MG63 (cell line): ENCODE data around the gene LPAR1. TPM values are rescaled to one million over a fixed set of nuclear protein-coding genes. Genes with fewer than 3 reads are reported as not detected.

ENCODE experiments used
- DNase-seq: peaks from one replicate; pipeline ENCODE4 v3.0.0-alpha.2; 2020
- H3K27me3 ChIP-seq: fragments of 250-450 bp; sonication (Bioruptor Pico); 2 replicates; pipeline ENCODE4 v1.5.1; 2020; ENCODE audit warnings: mild to moderate bottlenecking, moderate library complexity
- H3K36me3 ChIP-seq: fragments of 250-450 bp; sonication (Bioruptor Pico); 2 replicates; pipeline ENCODE4 v1.5.1; 2020; ENCODE audit warnings: mild to moderate bottlenecking, moderate library complexity
- H3K4me3 ChIP-seq: fragments of 250-450 bp; sonication (Bioruptor Pico); 2 replicates; pipeline ENCODE4 v1.5.1; 2020; ENCODE audit warnings: mild to moderate bottlenecking, moderate library complexity
- H3K9me3 ChIP-seq: fragments of 250-450 bp; sonication (Bioruptor Pico); 2 replicates; pipeline ENCODE4 v1.5.1; 2020; ENCODE audit warnings: mild to moderate bottlenecking, moderate library complexity
- total RNA-seq: library from RNA; depleted of rRNA; stranded (reverse); fragments of >200 nt; shearing (Covaris generic); gene quantifications from 2 replicates; pipeline ENCODE4 v1.2.3, GENCODE V29; 2014; ENCODE audit warnings: low replicate concordance

Gene LPAR1
- total RNA-seq, 1 experiment from 2014 or later: 168 TPM

DNA sequence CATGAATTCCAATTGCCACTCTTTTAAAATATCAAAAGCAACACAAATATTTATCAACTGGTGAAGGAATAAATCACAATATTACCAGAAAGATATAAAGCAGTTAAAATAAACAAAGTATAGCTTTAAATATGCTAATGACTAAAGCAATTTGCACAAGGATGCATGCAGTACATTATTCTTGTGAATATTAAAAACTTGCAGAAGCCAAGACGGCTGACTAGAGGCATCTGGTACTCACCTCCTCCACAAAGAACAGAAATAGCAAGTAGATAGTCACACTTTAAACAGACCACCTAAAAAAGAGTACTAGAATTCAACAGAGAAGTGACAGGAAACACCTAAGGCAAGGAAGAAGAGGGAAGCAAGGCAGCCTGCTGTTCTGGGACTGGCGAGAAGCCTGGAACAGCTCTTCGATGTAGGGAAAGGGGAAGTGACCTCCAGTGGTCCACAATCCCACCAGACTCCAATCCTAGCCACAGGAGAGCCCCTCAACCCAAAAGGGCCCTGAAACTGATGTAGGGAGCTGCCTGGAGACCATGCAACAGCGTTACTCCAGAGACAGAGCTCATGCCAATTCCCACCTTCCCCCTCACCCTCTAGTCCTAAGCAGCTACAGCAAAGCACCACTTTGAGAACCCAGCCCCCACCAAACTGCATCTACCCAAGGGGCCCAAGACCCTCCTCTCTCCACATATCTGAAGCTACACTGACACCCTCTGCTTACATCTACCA lies 86.3 kb downstream of the LPAR1 start:
- Histone ChIP-seq H3K9me3 (peaks cover 9% of the 10 kb centered on the region), H3K4me3 (no peak overlapping the region), H3K36me3 (peaks cover 86% of the 10 kb centered on the region), H3K27me3 (no peaks in the 10 kb centered on the region)
- DNase-seq: no peak

DNA sequence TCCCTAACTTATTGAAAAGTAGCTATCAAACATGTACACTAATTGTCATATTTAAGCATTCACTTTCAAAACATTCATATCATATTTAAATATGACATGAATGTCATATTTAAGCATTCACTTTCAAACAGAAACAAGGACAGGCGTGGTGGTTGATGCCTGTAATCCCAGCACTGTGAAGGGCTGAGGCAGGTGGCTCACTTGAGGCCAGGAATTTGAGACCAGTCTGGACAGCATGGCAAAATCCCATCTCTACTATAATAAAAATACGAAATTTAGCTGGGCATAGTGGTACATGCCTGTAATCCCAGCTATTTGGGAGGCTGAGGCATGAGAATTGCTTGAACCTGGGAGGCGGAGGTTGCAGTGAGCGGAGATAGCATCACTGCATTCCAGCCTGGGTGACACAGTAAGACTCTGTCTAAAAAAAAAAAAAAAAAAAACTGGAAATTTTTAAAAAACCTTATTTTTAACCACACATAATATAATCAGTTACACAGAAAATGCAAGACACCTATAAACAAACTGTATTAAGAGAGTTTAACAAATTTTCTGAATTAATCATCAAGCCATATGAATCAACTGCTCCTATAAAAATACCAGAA lies 88.1 kb downstream of the LPAR1 start:
- peak; percentile 21 for DNase-seq
- no peak overlapping the region for H3K4me3 ChIP-seq
- H3K9me3 ChIP-seq: peaks cover 4% of the 10 kb centered on the region
- no peaks in the 10 kb centered on the region for H3K27me3 ChIP-seq
- peaks cover 89% of the 10 kb centered on the region for H3K36me3 ChIP-seq

DNA sequence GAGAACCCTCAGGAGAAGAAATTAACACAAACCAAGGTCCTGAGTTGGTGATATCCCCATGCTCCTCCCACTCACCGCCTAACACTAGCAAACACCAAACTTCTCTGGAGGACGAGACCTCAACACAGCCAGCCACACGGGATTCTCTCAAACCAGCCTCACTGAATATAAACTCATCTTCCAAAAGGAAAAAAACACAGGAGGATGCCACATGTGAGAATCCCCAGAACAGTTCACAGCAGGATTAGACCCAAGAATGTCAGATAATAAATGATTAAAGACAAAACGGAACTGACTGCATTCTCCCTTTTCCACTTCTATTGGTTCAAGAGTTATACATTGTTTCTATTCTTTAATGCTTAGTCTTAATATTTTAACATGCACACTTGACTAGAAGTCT lies 89.2 kb downstream of the LPAR1 start:
- Histone ChIP-seq H3K36me3 (peaks cover 89% of the 10 kb centered on the region), H3K27me3 (no peaks in the 10 kb centered on the region), H3K4me3 (no peak overlapping the region), H3K9me3 (0 out of 2 replicates have a peak, but pooled peaks cover 2% of the 10 kb centered on the region)
- DNase-seq: no peak

DNA sequence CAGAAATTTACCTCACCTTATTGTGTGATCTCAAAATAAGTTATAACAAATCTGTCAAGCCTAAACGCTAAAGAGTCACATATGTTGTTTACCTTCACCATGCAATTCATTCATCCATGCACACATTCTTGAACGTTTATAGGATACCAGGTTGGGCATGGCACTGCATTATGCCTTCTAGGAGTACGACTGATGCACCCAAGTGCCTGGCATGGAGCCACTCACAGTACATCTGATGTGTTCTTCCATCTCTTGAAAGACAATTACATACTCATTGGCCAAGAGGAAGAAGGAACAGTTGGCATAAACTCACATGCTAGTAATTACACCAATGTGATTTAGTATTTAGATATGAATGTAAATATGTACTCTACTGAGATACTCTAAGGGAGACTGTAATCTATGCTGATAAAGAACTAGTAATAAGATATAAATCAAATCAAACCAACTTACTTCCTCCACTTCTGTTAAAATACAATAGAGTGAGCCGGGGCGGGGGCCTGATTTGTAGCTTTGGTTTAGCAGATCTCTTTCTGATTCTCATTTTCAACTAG lies 90.7 kb downstream of the LPAR1 start:
- Histone ChIP-seq H3K27me3 (no peaks in the 10 kb centered on the region), H3K4me3 (no peak overlapping the region), H3K9me3 (no peaks in the 10 kb centered on the region), H3K36me3 (peaks cover 87% of the 10 kb centered on the region)
- no peak for DNase-seq

DNA sequence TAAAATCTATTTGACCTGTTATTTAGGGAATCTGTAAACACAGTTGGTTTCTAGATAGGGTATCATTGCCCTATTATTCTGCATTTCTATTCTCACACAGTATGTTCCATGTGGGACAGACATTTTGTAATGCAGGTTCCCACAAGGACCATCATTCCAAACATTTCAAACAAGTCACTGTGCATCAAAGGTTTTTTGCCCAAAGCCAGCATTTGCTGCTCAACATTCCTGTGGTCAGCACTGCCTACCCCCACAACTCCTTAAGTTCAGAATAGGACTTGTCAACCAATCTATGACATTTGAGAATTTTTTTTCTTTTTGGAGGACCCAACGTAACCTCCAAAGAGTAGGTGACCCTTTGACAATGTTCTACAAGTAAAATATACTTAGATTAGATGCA lies 95.7 kb downstream of the LPAR1 start:
- DNase-seq: no peak
- H3K36me3 ChIP-seq: peaks cover 98% of the 10 kb centered on the region
- H3K9me3 ChIP-seq: no peaks in the 10 kb centered on the region
- no peaks in the 10 kb centered on the region for H3K27me3 ChIP-seq
- no peak overlapping the region for H3K4me3 ChIP-seq

DNA sequence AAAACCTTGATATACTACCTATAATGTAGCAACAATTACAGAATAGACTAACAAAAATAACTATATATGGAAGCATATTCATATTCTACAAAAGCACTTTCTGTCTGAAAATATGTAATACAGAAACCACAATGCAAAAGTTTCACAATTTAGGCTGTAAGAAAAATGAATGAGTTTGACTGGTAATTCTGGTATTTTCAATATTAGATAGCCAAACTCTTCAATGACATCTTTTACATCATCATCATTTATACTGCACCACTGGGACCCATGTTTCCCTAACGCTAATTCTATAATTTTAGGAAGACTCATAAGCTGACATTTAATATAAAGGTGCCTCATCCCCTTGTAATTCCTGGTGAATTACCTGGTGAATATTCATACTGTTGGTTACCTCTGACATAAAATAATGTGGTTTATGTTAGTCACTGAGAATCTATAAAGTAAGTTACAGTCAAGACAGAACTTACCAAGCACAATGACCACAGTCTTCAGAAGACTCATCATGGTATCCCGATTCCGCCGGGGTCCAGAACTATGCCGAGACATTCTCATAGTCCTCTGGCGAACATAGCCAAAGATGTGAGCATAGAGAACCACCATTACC lies 97.2 kb downstream of the LPAR1 start:
- H3K4me3 ChIP-seq: no peak overlapping the region
- H3K27me3 ChIP-seq: no peaks in the 10 kb centered on the region
- H3K9me3 ChIP-seq: no peaks in the 10 kb centered on the region
- peaks cover 98% of the 10 kb centered on the region for H3K36me3 ChIP-seq
- DNase-seq: no peak

DNA sequence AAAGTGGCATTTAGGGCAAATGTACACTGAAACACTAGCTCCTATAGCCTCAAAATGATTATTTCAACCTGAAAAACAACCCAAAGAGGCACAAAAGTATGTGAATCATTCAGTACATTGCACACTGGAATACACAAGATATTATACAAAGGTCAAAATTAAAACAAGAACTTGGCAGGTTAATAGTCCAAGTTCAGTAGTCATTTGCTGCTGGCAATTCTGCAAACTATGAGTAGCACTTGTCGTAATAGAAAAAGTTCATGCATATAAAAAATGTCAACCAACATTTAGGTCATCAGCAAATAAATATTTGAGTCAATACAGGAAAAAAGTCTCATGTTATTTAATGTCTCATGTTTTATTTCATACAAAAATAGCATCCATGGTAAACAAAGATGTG lies 98.7 kb downstream of the LPAR1 start:
- Histone ChIP-seq H3K4me3 (no peak overlapping the region), H3K9me3 (no peaks in the 10 kb centered on the region), H3K36me3 (peaks cover 98% of the 10 kb centered on the region), H3K27me3 (no peaks in the 10 kb centered on the region)
- DNase-seq: no peak

DNA sequence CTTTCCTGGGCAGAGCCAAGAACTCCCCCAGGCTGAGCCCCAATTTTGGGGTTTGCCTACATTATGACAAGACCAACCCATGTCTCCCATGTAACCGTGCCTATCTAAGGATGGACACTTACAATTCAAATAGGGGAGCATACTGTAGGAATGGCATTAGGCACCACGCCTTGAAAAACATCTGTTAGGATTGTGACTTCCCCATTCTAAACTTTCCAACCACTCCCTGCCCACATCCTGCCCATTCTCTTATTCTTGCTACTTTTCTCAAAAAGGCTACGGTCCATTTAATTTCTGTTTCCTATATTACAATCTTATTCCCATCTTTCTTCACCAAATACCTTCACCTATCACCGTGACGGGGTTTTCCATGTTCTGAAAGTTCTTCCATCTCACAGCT lies 99.2 kb downstream of the LPAR1 start:
- no peak for DNase-seq
- H3K9me3 ChIP-seq: no peaks in the 10 kb centered on the region
- H3K36me3 ChIP-seq: peaks cover 98% of the 10 kb centered on the region
- no peak overlapping the region for H3K4me3 ChIP-seq
- H3K27me3 ChIP-seq: no peaks in the 10 kb centered on the region

DNA sequence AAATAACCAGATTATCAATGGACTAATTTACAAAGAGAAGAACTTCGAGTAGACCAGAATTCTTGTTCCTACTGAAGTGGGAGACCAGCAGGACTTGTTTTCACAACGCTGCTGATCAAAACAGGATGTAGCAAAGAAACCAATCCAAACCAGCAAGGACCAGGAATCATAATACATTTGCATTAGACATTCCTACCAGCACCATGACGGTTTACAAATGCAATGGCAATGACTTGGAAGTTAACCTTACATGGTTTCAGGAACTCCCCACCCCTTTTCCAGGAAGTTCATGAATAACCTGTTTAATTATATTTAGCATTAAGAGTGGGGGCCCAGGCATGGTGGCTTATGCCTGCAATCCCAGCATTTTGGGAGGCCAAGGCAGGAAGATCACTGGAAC lies 100.0 kb downstream of the LPAR1 start:
- Histone ChIP-seq H3K4me3 (no peak overlapping the region), H3K27me3 (no peaks in the 10 kb centered on the region), H3K36me3 (peaks cover 98% of the 10 kb centered on the region), H3K9me3 (no peaks in the 10 kb centered on the region)
- no peak for DNase-seq

DNA sequence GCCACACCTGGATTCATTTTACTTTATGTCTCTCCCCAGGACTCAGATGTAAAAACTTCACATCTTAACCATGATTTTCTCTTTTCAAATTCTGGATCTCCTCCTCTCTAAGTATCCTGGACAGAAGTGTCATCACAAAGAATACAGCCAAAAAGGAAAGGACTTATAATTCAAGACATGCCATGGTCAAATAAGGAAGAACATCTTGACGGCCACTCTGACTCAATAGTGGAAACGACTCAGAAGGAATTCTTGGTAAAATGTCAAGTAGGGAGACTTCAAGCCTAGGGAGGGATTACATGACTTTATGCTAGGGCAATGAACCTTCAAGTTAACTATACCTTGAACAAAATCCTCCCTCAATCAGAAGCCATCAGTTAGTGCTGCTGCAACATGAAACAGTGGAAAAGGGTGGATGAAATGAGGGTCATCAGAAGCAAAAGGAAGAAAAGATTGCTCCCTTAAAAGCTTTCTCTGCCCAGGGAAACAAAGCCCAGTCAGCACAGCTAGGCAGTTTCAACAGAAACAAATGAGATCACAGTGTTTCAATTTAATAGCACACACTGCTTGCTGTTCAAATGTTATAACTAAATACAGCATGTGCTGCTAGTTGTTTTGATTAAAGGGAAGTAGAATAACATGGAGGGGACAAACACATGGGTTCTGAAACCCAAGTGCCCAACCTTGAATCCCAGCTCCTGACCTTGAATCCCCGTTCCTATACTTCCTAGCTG lies 101.4 kb downstream of the LPAR1 start:
- 0 out of 2 replicates have a peak, but pooled peaks cover under 1% of the 10 kb centered on the region for H3K9me3 ChIP-seq
- H3K4me3 ChIP-seq: no peak overlapping the region
- DNase-seq: no peak
- H3K36me3 ChIP-seq: peaks cover 100% of the 10 kb centered on the region
- H3K27me3 ChIP-seq: no peaks in the 10 kb centered on the region

DNA sequence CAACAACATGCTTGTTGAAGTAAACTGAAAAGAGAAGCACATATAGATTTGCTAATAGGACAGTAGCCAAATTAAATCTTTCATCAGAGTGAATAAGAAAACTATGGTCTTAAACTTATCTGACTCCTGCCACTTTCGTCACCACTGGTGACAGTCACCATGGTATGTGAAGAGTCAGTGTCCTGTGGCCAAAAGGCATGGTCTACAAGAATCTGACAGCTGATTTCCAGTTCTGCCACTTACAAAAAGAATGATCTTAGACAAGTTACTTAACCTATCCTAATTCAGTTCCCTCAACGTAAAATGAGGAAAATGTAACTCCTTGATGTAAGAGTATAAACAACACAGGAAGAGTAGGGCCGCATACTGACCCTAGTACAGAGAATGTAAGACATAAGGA lies 102.0 kb downstream of the LPAR1 start:
- 0 out of 2 replicates have a peak, but pooled peaks cover 1% of the 10 kb centered on the region for H3K9me3 ChIP-seq
- no peaks in the 10 kb centered on the region for H3K27me3 ChIP-seq
- no peak overlapping the region for H3K4me3 ChIP-seq
- peaks cover 98% of the 10 kb centered on the region for H3K36me3 ChIP-seq
- DNase-seq: no peak

DNA sequence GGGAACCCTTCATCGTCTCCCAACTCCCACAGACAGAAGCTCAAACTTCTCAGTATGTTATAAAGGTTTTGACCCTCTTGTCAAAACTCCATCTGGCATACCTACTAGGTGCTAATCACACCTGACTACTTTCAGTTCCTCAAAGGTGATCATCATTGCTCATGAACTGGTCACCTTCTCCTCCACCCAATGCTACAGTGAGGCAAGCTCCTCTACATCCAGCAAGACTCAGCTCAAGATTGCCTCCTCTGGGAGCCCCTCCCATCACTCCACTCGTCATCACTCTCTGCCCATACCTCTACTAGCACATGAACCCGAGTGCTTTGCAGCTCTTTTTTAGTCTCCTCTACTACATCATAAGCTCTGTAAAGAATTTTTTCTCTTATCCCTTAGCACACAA lies 102.4 kb downstream of the LPAR1 start:
- no peak for DNase-seq
- H3K36me3 ChIP-seq: peaks cover 98% of the 10 kb centered on the region
- H3K9me3 ChIP-seq: 0 out of 2 replicates have a peak, but pooled peaks cover 1% of the 10 kb centered on the region
- no peak overlapping the region for H3K4me3 ChIP-seq
- H3K27me3 ChIP-seq: no peaks in the 10 kb centered on the region

DNA sequence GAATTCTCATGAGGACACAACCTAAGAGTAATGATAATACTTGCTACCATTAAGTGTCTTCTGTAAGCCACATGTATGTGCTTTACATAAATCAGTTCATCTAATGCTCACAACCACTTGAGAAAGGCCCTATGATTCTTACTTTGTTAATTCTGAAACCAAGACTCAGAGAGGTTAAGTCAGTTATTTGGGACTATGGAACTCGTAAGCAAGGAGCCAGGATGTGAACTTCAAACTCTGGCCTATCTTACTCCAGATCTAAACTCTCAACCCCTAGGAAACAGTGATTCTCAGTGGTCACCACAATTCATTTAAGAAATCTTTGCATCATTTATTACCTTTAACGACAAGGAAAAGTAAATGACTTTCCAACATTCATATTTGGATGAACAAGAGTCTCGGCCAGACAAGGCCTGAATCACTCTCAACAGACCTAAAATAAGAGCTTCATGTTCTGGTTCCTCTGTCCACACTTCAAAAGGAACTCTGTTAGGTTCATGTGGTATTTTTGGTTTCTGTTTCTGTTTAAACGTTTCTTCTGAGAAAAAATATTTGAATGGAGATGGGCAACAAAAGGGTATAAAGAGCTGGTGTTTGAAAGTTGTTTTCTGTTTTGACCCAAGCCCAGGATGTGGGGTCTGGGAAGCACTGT lies 104.8 kb downstream of the LPAR1 start:
- H3K4me3 ChIP-seq: no peak overlapping the region
- peaks cover 97% of the 10 kb centered on the region for H3K36me3 ChIP-seq
- DNase-seq: no peak
- H3K9me3 ChIP-seq: 0 out of 2 replicates have a peak, but pooled peaks cover 1% of the 10 kb centered on the region
- no peaks in the 10 kb centered on the region for H3K27me3 ChIP-seq

DNA sequence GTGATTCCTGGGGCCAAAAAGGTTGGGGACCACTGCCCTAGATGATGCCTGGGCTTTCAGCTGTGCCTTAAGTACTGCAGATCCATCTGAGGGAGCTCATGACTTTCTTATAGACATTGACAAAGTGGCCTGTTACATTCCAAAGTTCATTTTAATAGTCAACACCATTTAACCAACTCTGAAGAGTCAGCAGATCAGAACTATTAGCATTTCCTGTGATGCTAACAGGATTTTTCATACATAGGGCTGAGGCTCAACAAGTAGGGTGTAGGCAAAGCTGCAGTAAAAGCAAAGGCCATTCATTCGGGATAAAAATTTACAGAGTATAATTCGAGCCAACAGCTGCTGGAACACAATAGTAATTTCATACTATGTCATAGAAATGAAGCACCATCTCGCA lies 105.4 kb downstream of the LPAR1 start:
- Histone ChIP-seq H3K36me3 (peaks cover 95% of the 10 kb centered on the region), H3K27me3 (no peaks in the 10 kb centered on the region), H3K9me3 (0 out of 2 replicates have a peak, but pooled peaks cover 1% of the 10 kb centered on the region), H3K4me3 (no peak overlapping the region)
- no peak for DNase-seq

DNA sequence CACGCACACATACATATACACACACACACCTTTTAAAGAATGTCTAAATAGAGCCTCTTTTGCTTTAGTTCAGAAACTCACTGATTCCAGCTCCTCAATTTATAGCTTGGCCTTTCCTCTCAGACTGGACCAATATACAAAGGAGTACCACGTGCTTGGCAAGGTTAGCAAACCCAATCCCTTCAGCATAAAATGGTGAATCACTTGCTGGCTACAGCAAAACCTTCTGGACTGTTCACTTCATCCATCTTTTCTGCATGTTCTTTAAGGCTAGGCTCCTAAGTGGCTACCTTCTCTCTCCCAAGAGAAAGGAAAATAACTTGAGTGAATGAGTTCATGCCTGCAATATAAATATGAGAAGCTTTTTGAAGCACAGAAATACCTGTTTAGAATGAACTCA lies 109.7 kb downstream of the LPAR1 start:
- DNase-seq: peak; percentile 53
- H3K4me3 ChIP-seq: no peak overlapping the region
- H3K36me3 ChIP-seq: peaks cover 85% of the 10 kb centered on the region
- 0 out of 2 replicates have a peak, but pooled peaks cover 1% of the 10 kb centered on the region for H3K9me3 ChIP-seq
- no peaks in the 10 kb centered on the region for H3K27me3 ChIP-seq

DNA sequence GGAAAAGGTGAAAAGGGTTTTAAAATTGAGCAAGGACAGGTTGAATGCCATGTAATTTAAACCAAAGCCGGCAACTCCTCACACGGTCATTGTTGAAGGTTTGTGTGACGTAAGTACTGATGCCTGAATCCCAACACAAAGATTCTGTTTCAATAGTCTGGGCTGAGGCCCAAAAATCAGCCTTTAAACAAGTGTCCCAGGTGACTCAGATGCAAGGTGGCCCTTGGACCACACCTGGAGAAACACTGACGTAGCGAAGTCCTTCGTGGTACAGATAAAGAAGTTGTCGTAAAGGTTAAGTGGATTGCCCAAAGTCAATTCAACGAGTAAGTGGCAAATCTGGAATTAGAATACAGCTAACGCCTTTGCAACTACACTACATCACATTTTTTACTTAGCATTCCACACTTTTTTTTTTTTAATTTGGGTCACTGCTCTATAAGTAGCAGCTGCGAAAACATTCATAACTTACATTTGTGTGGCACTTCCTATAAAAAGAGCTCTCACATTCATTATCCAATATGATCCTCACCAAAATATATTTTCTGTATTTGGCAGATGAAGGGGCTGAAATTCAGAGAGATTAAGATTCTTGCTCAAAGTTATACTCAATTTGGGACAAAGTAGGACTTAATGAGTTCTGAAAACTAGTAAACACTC lies 111.3 kb downstream of the LPAR1 start:
- no peak for DNase-seq
- Histone ChIP-seq H3K27me3 (no peaks in the 10 kb centered on the region), H3K4me3 (no peak overlapping the region), H3K36me3 (peaks cover 83% of the 10 kb centered on the region), H3K9me3 (0 out of 2 replicates have a peak, but pooled peaks cover 1% of the 10 kb centered on the region)
